Ovary (tissue), 9 donors: ENCODE data around the gene PRRT1. TPM values are rescaled to one million over a fixed set of nuclear protein-coding genes. Genes with fewer than 3 reads are reported as not detected.
A peak's percentile ranks its signal among the peaks of the same experiment; 100 is the strongest.

Experiments used
- DNase-seq, 5 donors: peaks; one replicate each; pipeline ENCODE4 v3.0.0-alpha.2; 2019 to 2020
- H3K27ac ChIP-seq, 2 donors: fragments of 200-600 bp; one replicate each; pipeline versions ENCODE4 v1.5.1 to v1.8.0; 2019 to 2022
- H3K27me3 ChIP-seq: fragments of 200-600 bp; one replicate; pipeline ENCODE4 v1.8.0; 2022
- H3K36me3 ChIP-seq: fragments of 200-600 bp; sonication (generic); one replicate; pipeline ENCODE4 v1.5.1; 2019
- H3K4me1 ChIP-seq: one replicate; pipeline ENCODE4 v1.8.1; 2013; ENCODE audit warnings: mild to moderate bottlenecking, moderate library complexity; ENCODE audit not compliant: insufficient read depth
- H3K4me3 ChIP-seq: fragments of 200-600 bp; sonication (generic); one replicate; pipeline ENCODE4 v1.5.1; 2017
- H3K9me3 ChIP-seq, 2 donors: fragments of 200-600 bp in 1 of 2; sonication (generic) in 1 of 2; one replicate each; pipeline versions ENCODE4 v1.5.1 to v1.8.1; 2013 to 2019; ENCODE audit warnings: mild to moderate bottlenecking in 1 of 2, moderate library complexity in 1 of 2
- CTCF ChIP-seq, 3 donors: fragments of 450-650 bp in 2 of 3; fragments of 200-600 bp in 1 of 3; IDR thresholded peaks; one replicate each; pipeline versions ENCODE4 v1.5.1 to v1.8.0; 2016 to 2022; ENCODE audit warnings: antibody characterized with exemption in 3 of 3, mild to moderate bottlenecking in 1 of 3
- EP300 ChIP-seq: sonication (generic); formaldehyde crosslinking; IDR thresholded peaks from one replicate; pipeline ENCODE4 v1.6.1; 2017; ENCODE audit warnings: antibody characterized with exemption
- POLR2A ChIP-seq: fragments of 450-650 bp; IDR thresholded peaks from one replicate; pipeline ENCODE4 v1.6.1; 2017; ENCODE audit warnings: antibody characterized with exemption, mild to moderate bottlenecking, moderate library complexity
- WGBS, 3 donors: extraction: QIAGEN DNeasy Blood & Tissue Kit in 1 of 3; methylation state at CpG; one replicate each; pipeline versions ENCODE4 v1.1.5 to v1.1.7; 2013 to 2017; 5-methylcytosine and 5-hydroxymethylcytosine counted together
- intact Hi-C, 4 donors: fragments of 100-400 bp; cut with DNase I; formaldehyde crosslinking; loops; one replicate each; pipeline versions ENCODE4 v1.11.0 to v1.15.1; 2022 to 2023
- polyA plus RNA-seq, 2 donors: library from polyadenylated mRNA; stranded (reverse); fragments of 200-250 nt in 1 of 2; fragments of 350-450 nt in 1 of 2; fragmentation: Illumina TruSeq in 1 of 2; extraction: RNeasy Lipid Tissue Mini Kit (QIAGEN cat#74804) in 1 of 2; gene quantifications; one replicate each; pipeline ENCODE4 v1.2.3, GENCODE V29; 2013 to 2014
- total RNA-seq, 7 donors: library from RNA; depleted of rRNA in 2 of 7; stranded (reverse); fragments of >200 nt in 2 of 7; fragmentation: NEBNext Ultra II Directional in 3 of 7; extraction: Animal tissue kit (Norgen Biotek cat#: 25700) in 3 of 7; gene quantifications; one replicate each; pipeline versions ENCODE4 v1.1.0 to v1.2.4, GENCODE V29; 2016 to 2023
- donor health status: DM: no; HTN: no; CAD: no; lungs with moderate emphysema.
- donor health status: DM: no; HTN: no; CAD: no.
- donor health status: Bipolar disorder and iron deficiency.
- donor health status: DM: yes; HTN: yes; CAD: no.
- donor health status: DM: no; HTN: no; CAD: no.
- donor health status: DM: yes; HTN: yes; CAD: no.

The PRRT1 gene
- total and polyA plus RNA-seq, 9 donors, result 2.4 to 44.1 (median 27.7) TPM

GRCh38 chr6:32168807-32169591 lies 17.3 kb upstream of the PRRT1 start:
- Histone ChIP-seq H3K4me1 (no peaks in the 10 kb centered on the region), H3K4me3 (no peak overlapping the region), H3K36me3 (no peaks in the 10 kb centered on the region), H3K9me3 (no peaks in the 10 kb centered on the region), H3K27ac (no peak overlapping the region), H3K27me3 (no peaks in the 10 kb centered on the region)
- TF ChIP-seq POLR2A (no peak), CTCF (IDR thresholded peaks at IDR 0.05) (no peak), EP300 (no peak)
- intact Hi-C loops, result no loop called here
- peak in 3 of 5 donors; percentile 41 to 50 (median 45) for DNase-seq
- 51 to 58% (median 52%) methylated on average over 11 of the region's 11 CpGs for WGBS, 3 donors

DNA sequence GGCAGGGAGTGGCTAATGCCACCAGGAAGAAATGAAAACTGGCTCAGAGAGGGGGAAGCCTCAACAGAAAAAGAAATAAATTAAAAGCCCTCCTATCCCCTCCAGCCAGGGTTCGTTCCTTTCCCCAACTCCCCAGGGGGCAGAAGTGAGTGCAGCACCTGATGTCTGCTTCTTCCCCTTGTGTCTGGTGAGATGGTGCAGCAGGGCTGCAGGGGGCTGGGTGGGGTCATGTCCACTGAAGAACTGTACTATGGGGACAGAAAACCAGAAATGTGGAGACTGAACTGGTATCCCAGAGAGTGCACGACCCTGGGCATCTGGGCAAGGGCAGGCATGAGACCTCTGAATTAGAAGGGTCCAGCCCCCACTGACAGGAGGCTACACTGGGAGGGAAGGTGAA lies 16.6 kb upstream of the PRRT1 start:
- DNase-seq, result peak in 1 of 5 donors; percentile 34
- no peak overlapping the region for H3K4me3 ChIP-seq
- WGBS, 3 donors, result 59 to 67% (median 59%) methylated on average over 2 of the region's 2 CpGs
- no peaks in the 10 kb centered on the region for H3K36me3 ChIP-seq
- no peak for TF ChIP-seq POLR2A
- no peak for TF ChIP-seq CTCF (IDR thresholded peaks at IDR 0.05)
- TF ChIP-seq EP300, result no peak
- intact Hi-C loops, result no loop called here
- no peaks in the 10 kb centered on the region for H3K4me1 ChIP-seq
- no peaks in the 10 kb centered on the region for H3K9me3 ChIP-seq
- H3K27me3 ChIP-seq, result no peaks in the 10 kb centered on the region
- H3K27ac ChIP-seq, result no peak overlapping the region

DNA sequence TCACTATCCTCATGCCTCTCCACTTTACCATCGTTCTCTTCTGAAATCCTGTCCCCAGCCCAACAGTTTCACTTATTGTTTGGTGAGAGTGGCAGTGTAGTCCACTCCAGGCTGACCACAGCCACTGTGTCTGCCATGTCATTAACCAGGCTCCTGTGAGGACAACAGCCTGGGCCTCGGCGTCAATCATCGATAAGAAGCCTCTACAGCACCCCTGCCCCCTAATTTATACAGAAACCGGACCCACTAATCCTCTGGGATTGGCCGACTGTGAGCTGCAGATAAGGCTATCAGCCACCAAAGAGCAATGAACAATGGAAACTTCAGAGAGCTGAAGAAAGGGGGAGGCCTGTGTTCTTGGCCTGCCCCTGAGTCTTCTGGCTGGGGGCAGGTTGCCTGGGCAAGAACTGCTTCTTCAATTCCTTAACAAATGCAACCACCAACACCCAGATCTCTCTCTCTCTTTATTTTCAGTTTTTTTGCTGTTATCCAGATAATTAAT lies 16.1 kb upstream of the PRRT1 start:
- no peaks in the 10 kb centered on the region for H3K36me3 ChIP-seq
- no peaks in the 10 kb centered on the region for H3K9me3 ChIP-seq
- TF ChIP-seq POLR2A, result no peak
- no peak for TF ChIP-seq CTCF (IDR thresholded peaks at IDR 0.05)
- TF ChIP-seq EP300, result no peak
- peak in 1 of 5 donors; percentile 20 for DNase-seq
- intact Hi-C loops, result no loop called here
- H3K27ac ChIP-seq, result no peak overlapping the region
- H3K4me1 ChIP-seq, result no peaks in the 10 kb centered on the region
- WGBS, 3 donors, result 44 to 63% (median 46%) methylated on average over 6 of the region's 6 CpGs
- no peak overlapping the region for H3K4me3 ChIP-seq
- H3K27me3 ChIP-seq, result no peaks in the 10 kb centered on the region

DNA sequence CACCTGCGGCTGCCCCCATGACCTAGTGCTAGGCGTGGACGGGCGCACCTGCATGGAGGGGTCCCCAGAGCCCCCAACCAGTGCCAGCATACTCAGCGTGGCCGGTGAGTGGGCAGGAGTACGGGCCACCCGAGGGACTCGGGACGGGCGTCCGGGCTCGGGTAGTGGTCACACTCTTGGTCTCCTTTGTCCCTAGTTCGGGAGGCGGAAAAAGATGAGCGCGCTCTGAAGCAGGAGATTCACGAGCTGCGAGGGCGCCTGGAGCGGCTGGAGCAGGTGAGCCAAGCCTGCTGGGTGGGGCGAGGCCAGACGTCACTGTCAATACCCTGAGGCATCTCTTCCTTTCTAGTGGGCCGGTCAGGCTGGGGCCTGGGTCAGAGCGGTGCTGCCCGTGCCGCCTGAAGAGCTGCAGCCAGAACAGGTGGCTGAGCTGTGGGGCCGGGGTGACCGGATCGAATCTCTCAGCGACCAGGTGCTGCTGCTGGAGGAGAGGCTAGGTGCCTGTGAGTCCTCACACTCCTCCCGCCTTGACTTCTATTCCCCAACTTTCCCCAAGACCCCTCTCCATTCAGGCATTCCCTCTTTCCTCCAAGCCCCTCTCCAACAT lies 15.5 kb upstream of the PRRT1 start:
- H3K27ac ChIP-seq, result no peak overlapping the region
- 79 to 82% (median 80%) methylated on average over 32 of the region's 32 CpGs for whole genome bisulfite sequencing, 3 donors
- TF ChIP-seq EP300 (no peak), POLR2A (no peak), CTCF (IDR thresholded peaks at IDR 0.05) (no peak)
- no peaks in the 10 kb centered on the region for H3K36me3 ChIP-seq
- intact Hi-C loops, result no loop called here
- no peaks in the 10 kb centered on the region for H3K4me1 ChIP-seq
- no peaks in the 10 kb centered on the region for H3K27me3 ChIP-seq
- no peaks in the 10 kb centered on the region for H3K9me3 ChIP-seq
- DNase-seq, result peak in 1 of 5 donors; percentile 37
- no peak overlapping the region for H3K4me3 ChIP-seq
